Inferior parietal cortex (tissue), 1 donor: ENCODE measurements around the gene CALD1.

Experiments
- DNase-seq: peaks from one replicate; pipeline ENCODE4 v3.0.0-alpha.2; 2016; ENCODE audit errors: extremely low spot score

CALD1 gene

DNA sequence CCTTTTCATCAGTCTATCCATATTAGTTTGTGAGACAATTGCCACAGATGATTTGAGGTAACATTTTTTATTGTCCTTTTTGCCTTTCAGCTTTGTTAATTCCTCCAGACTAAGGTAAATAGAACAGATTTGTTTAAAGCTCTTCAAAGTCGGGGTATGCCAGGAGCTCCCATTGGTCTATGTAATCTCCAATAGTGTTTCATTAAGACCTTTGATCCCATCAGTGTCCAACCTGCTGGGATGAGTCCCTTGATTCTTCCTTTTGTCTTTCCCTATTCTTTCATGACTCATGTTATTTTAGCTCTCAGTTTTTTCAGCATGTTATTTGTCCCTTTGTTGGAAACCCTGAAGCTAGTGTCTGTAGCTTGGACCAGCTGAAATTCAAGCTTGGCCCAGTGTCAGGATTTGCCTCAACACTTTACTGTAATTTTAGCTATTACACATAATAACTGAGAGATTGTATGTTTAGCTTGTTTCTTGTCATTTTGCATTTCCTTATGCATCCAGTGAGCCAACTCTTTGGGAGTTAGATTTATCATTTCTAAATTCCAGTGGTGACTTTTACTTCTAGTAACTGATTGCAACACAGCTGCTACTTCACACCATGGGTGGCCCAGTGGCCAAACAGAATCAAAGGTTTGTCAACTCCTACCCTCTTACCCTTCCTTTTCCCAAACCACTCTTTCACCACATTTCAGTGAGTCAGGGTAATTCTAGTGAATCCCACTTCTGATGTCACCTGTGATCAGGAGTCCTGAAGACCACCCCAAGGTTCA, 222.1 kb downstream of the CALD1 start:
- no peak for DNase-seq

- DNase-seq = no peak
These were observed 232.8 kb downstream of the CALD1 start for GRCh38 chr7:135012229-135012628.
